Stimulated activated CD8-positive, alpha-beta memory T cell treated with anti-CD3 and anti-CD28 coated beads, Interleukin-12 subunit alpha, Interleukin-12 subunit beta, amount 100 ng/mL, for 1 hour (primary cell): Measurements from ENCODE around the gene NBEAL2.

Experiments used
- DNase-seq: peaks from one replicate; pipeline ENCODE4 v3.0.0-alpha.2; 2020; ENCODE audit warnings: low read depth

NBEAL2 gene

GRCh38 chr3:47000922-47001730 is 21.7 kb downstream of the NBEAL2 start:
- no peak for DNase-seq

- DNase-seq, result no peak
Observed at GRCh38 chr3:47001731-47002170, 22.3 kb downstream of the NBEAL2 start.

- DNase-seq, result no peak
Observed at GRCh38 chr3:47002171-47003055, 22.9 kb downstream of the NBEAL2 start.

- DNase-seq, result no peak
Observed at GRCh38 chr3:47003056-47003410, 23.6 kb downstream of the NBEAL2 start.

- DNase-seq, result no peak
Observed at GRCh38 chr3:47003461-47004368, 24.2 kb downstream of the NBEAL2 start.

GRCh38 chr3:47004369-47005211 is 25.1 kb downstream of the NBEAL2 start:
- DNase-seq, result no peak

GRCh38 chr3:47005212-47006144 is 26.0 kb downstream of the NBEAL2 start:
- no peak for DNase-seq

- DNase-seq, result no peak
Observed at GRCh38 chr3:47006145-47006651, 26.7 kb downstream of the NBEAL2 start.

GRCh38 chr3:47007001-47007400 is 27.5 kb downstream of the NBEAL2 start:
- no peak for DNase-seq

GRCh38 chr3:47007482-47008233 is 28.2 kb downstream of the NBEAL2 start:
- DNase-seq, result no peak

- DNase-seq, result no peak
Observed at GRCh38 chr3:47008234-47008796, 28.8 kb downstream of the NBEAL2 start.

GRCh38 chr3:47008851-47009224 is 29.4 kb downstream of the NBEAL2 start:
- DNase-seq, result no peak

- peak; percentile 54 for DNase-seq
Observed at GRCh38 chr3:47009225-47010110, 30.0 kb downstream of the NBEAL2 start.

- no peak for DNase-seq
Observed at GRCh38 chr3:47010111-47010712, 30.7 kb downstream of the NBEAL2 start.

GRCh38 chr3:47010910-47011309 is 31.4 kb downstream of the NBEAL2 start:
- no peak for DNase-seq

GRCh38 chr3:47011371-47011770 is 31.9 kb downstream of the NBEAL2 start:
- DNase-seq, result no peak
